Mucosa of rectum (tissue), 2 donors: Measurements from ENCODE around the gene CACNA2D1.

ENCODE experiments used
- H3K27ac ChIP-seq, 2 donors: one replicate each; pipeline ENCODE4 v1.7.0; 2013; ENCODE audit warnings: inconsistent platforms in 2 of 2, low read depth in 2 of 2, low read length in 2 of 2
- H3K27me3 ChIP-seq, 2 donors: one replicate each; pipeline ENCODE4 v1.7.0; 2013; ENCODE audit warnings: low read length in 2 of 2; ENCODE audit not compliant: control insufficient read depth in 2 of 2, insufficient read depth in 2 of 2
- H3K36me3 ChIP-seq, 2 donors: one replicate each; pipeline ENCODE4 v1.7.0; 2013; ENCODE audit warnings: low read length in 2 of 2; ENCODE audit not compliant: control insufficient read depth in 2 of 2, insufficient read depth in 2 of 2
- H3K4me1 ChIP-seq, 2 donors: one replicate each; pipeline ENCODE4 v1.7.0; 2013; ENCODE audit warnings: low read length in 2 of 2, mild to moderate bottlenecking in 1 of 2; ENCODE audit not compliant: control insufficient read depth in 2 of 2, insufficient read depth in 2 of 2
- H3K4me3 ChIP-seq, 2 donors: one replicate each; pipeline ENCODE4 v1.7.0; 2013; ENCODE audit warnings: low read length in 2 of 2
- H3K9ac ChIP-seq, 2 donors: one replicate each; pipeline ENCODE4 v1.7.0; 2013; ENCODE audit warnings: low read length in 2 of 2, low read depth in 1 of 2, mild to moderate bottlenecking in 1 of 2
- H3K9me3 ChIP-seq, 2 donors: one replicate each; pipeline ENCODE4 v1.7.0; 2013; ENCODE audit warnings: low read length in 2 of 2; ENCODE audit not compliant: control insufficient read depth in 2 of 2
- donor health status: healthy.
- donor health status: Normal muscosa, but diverticular disease.

CACNA2D1 gene

GRCh38 chr7:82185443-82185842, 258.1 kb downstream of the CACNA2D1 start:
- Histone ChIP-seq H3K27me3 (no peaks in the 10 kb centered on the region), H3K9me3 (no peaks in the 10 kb centered on the region), H3K36me3 (no peaks in the 10 kb centered on the region), H3K27ac (no peak overlapping the region), H3K4me3 (no peak overlapping the region), H3K4me1 (no peaks in the 10 kb centered on the region), H3K9ac (no peak overlapping the region)

GRCh38 chr7:82183634-82184033, 259.9 kb downstream of the CACNA2D1 start:
- Histone ChIP-seq H3K27ac (no peak overlapping the region), H3K27me3 (no peaks in the 10 kb centered on the region), H3K36me3 (no peaks in the 10 kb centered on the region), H3K9ac (no peak overlapping the region), H3K9me3 (no peaks in the 10 kb centered on the region), H3K4me1 (no peaks in the 10 kb centered on the region), H3K4me3 (no peak overlapping the region)

- H3K4me3 ChIP-seq = no peak overlapping the region
- no peak overlapping the region for H3K9ac ChIP-seq
- H3K36me3 ChIP-seq = no peaks in the 10 kb centered on the region
- H3K27me3 ChIP-seq = no peaks in the 10 kb centered on the region
- no peaks in the 10 kb centered on the region for H3K9me3 ChIP-seq
- H3K4me1 ChIP-seq = no peaks in the 10 kb centered on the region
- H3K27ac ChIP-seq = no peak overlapping the region
Observed at GRCh38 chr7:82179311-82179710, 264.3 kb downstream of the CACNA2D1 start.

GRCh38 chr7:82175319-82175718, 268.3 kb downstream of the CACNA2D1 start:
- Histone ChIP-seq H3K9ac (no peak overlapping the region), H3K9me3 (no peaks in the 10 kb centered on the region), H3K36me3 (no peaks in the 10 kb centered on the region), H3K27me3 (no peaks in the 10 kb centered on the region), H3K27ac (no peak overlapping the region), H3K4me3 (no peak overlapping the region), H3K4me1 (no peaks in the 10 kb centered on the region)

- H3K4me3 ChIP-seq = no peak overlapping the region
- no peak overlapping the region for H3K9ac ChIP-seq
Observed at GRCh38 chr7:82173400-82174021, 270.1 kb downstream of the CACNA2D1 start.

GRCh38 chr7:82172881-82173280, 270.7 kb downstream of the CACNA2D1 start:
- no peaks in the 10 kb centered on the region for H3K4me1 ChIP-seq
- H3K27ac ChIP-seq = no peak overlapping the region
- H3K36me3 ChIP-seq = no peaks in the 10 kb centered on the region
- H3K9me3 ChIP-seq = no peaks in the 10 kb centered on the region
- H3K4me3 ChIP-seq = no peak overlapping the region
- no peak overlapping the region for H3K9ac ChIP-seq
- H3K27me3 ChIP-seq = no peaks in the 10 kb centered on the region

More at GRCh38 chr7:82173400-82174021, 270.1 kb downstream of the CACNA2D1 start:
- no peak overlapping the region for H3K27ac ChIP-seq
- no peaks in the 10 kb centered on the region for H3K4me1 ChIP-seq
- H3K27me3 ChIP-seq = no peaks in the 10 kb centered on the region
- no peaks in the 10 kb centered on the region for H3K9me3 ChIP-seq
- no peaks in the 10 kb centered on the region for H3K36me3 ChIP-seq

GRCh38 chr7:82172017-82172416, 271.6 kb downstream of the CACNA2D1 start:
- Histone ChIP-seq H3K9ac (no peak overlapping the region), H3K4me3 (no peak overlapping the region), H3K36me3 (no peaks in the 10 kb centered on the region), H3K27ac (no peak overlapping the region), H3K9me3 (no peaks in the 10 kb centered on the region), H3K4me1 (no peaks in the 10 kb centered on the region), H3K27me3 (no peaks in the 10 kb centered on the region)

GRCh38 chr7:82167558-82168314, 275.8 kb downstream of the CACNA2D1 start:
- Histone ChIP-seq H3K27ac (no peak overlapping the region), H3K9ac (no peak overlapping the region)

GRCh38 chr7:82166260-82167015, 277.1 kb downstream of the CACNA2D1 start:
- H3K27me3 ChIP-seq = no peaks in the 10 kb centered on the region
- H3K4me1 ChIP-seq = no peaks in the 10 kb centered on the region
- H3K9ac ChIP-seq = no peak overlapping the region
- no peak overlapping the region for H3K27ac ChIP-seq
- no peaks in the 10 kb centered on the region for H3K9me3 ChIP-seq
- no peaks in the 10 kb centered on the region for H3K36me3 ChIP-seq
- no peak overlapping the region for H3K4me3 ChIP-seq

More at GRCh38 chr7:82167558-82168314, 275.8 kb downstream of the CACNA2D1 start:
- H3K27me3 ChIP-seq = no peaks in the 10 kb centered on the region
- H3K9me3 ChIP-seq = no peaks in the 10 kb centered on the region
- no peaks in the 10 kb centered on the region for H3K36me3 ChIP-seq
- no peaks in the 10 kb centered on the region for H3K4me1 ChIP-seq
- no peak overlapping the region for H3K4me3 ChIP-seq

- no peak overlapping the region for H3K9ac ChIP-seq
Observed at GRCh38 chr7:82164813-82165212, 278.8 kb downstream of the CACNA2D1 start.

More at GRCh38 chr7:82164813-82165212, 278.8 kb downstream of the CACNA2D1 start:
- Histone ChIP-seq H3K9me3 (no peaks in the 10 kb centered on the region), H3K27ac (no peak overlapping the region), H3K4me3 (no peak overlapping the region), H3K36me3 (no peaks in the 10 kb centered on the region), H3K4me1 (no peaks in the 10 kb centered on the region), H3K27me3 (no peaks in the 10 kb centered on the region)
